ENCODE data around the gene DLGAP1.

- TF ChIP-seq EP300 (IDR thresholded peaks at IDR 0.05; ENCODE audit: borderline replicate concordance) (no peak), TAF1 (IDR thresholded peaks at IDR 0.05; ENCODE audit: low read depth) (no peak), YY1 (IDR thresholded peaks at IDR 0.05; ENCODE audit: low read depth) (no peak), REST (IDR thresholded peaks at IDR 0.05; ENCODE audit: low read depth) (no peak), RAD21 (IDR thresholded peaks at IDR 0.05; ENCODE audit: low read depth) (no peak)
Observed at GRCh38 chr18:4352746-4353551, 102.2 kb downstream of the DLGAP1 start.

Data from Ishikawa (cell line).